Ramos (cell line): ENCODE results near the gene PANK1.
"Not testable (repeated sequence)": the region's sequence is repeated elsewhere in the genome, so short reads cannot be mapped to it uniquely, and the experiment has no call there.

Source experiments
- in situ Hi-C: fragments of 300-500 bp; cut with MboI; formaldehyde crosslinking; loops from one replicate; pipeline ENCODE4 v1.14.3; 2022; ENCODE audit warnings: low sequenced_read_pairs; ENCODE audit not compliant: unreplicated experiment

PANK1 gene

DNA sequence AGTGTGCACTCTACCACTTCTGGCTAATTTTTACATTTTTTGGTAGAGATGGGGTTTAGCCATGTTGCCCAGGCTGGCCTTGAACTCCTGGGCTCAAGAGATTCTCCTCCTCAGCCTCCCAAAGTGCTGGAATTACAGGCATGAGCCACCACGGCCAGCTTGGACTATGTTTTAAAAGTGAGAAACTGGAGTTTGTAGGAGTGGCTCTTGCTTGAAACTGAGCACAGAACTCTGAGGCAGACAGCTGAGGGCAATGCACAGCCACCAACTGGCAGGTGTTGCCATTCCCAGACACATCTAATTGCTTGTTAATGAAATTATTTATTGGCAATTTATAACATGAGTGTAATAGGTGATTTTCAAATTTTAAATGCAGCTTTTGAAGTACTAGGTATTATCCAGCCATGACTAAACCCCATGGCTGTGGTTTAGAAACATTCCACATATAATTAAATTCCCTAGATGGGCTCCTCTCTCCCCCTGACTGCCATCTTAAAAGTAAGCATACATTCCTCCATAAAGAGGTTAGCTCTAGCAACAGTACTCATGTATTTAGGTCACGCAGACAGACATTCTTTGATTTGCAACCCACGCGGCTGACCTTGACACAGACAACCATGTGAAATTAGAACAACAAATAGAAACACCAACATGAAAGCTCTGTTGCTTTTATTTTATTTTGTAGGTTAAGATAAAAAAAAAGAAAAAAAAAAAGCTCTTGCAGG, 19.8 kb downstream of the PANK1 start:
- in situ Hi-C loops, result loop anchor here (25.0 kb wide), 1 partner anchor 738 kb away; the partner anchor contains the start of gene STAMBPL1

GRCh38 chr10:89624020-89624419, 21.0 kb downstream of the PANK1 start:
- in situ Hi-C loops, result no loop called here

DNA sequence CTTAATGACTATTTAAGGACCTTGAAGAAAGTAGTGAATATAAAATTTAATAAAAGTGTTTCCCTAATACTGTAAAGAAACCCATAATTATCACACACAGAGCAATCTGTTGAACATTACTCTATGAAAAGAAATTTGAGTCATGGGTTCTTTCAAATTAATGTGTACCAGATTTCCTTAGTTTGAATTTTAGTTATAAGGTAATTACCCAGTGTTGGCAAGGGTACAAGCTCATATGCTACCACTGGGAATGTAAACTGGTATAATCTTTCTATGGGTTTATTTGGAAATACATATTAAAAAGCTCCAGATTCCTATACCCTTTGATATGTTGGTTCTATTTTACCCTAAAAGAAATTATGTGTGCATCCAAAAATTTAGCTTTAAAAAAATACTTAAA, 22.9 kb downstream of the PANK1 start:
- in situ Hi-C loops, result no loop called here

- in situ Hi-C loops, result no loop called here
Observed at GRCh38 chr10:89621438-89621837, 23.6 kb downstream of the PANK1 start.

DNA sequence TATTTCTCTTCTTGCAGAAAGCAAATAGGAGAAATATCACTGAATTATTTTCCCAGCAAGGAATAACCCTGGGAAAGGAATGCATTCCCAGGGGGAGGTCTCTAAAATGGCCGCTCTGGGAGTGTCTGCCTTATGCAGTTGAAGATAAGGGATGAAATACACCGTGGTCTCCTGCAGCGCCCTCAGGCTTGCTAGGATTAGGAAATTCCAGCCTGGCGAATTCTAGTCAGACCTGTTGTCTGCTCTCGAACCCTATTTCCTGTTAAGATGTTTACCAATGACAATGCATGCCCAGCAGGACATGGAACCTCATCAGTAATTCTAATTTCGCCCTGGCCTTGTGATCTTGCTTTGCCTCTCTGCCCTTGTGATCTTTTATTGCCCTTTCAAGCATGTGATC, 24.7 kb downstream of the PANK1 start:
- in situ Hi-C loops, result not testable (repeated sequence)

DNA sequence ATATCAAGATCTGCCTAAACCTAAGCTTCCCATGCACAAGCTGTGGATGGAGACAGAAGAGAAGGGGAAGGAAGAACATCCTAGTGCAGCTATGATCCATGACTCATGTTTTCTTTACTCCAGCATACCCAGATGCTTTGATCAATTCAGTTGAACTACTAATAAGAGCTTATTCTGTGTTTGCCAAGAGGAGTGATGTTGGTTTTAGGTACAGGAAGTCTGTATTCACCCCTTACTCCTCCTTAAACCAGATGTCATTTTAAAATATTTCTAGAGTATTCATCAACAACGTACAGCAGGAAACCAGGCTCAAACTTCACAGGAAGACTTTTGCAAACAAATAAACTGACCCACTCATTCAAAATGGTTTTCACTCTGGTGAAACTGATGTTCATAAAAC, 29.2 kb downstream of the PANK1 start:
- in situ Hi-C loops, result no loop called here

DNA sequence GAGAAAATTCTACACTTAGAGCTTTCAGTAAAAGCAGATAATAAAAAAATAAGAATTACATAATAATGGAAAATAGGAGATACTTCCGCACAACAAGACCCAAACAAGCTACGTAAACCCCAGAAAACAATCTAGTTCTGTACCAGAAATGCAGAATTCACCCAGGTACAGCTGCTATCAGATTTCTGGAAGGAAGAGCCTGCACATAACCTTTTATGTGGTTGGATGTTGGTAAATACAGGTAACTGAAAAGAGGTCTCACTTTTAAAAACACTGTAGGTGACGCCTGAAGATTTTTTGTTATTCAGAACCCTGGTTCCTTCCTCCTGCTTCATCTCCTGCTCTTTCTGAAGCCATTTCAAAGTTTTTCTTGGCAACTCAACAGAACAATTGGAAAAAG, 29.9 kb downstream of the PANK1 start:
- in situ Hi-C loops, result no loop called here

DNA sequence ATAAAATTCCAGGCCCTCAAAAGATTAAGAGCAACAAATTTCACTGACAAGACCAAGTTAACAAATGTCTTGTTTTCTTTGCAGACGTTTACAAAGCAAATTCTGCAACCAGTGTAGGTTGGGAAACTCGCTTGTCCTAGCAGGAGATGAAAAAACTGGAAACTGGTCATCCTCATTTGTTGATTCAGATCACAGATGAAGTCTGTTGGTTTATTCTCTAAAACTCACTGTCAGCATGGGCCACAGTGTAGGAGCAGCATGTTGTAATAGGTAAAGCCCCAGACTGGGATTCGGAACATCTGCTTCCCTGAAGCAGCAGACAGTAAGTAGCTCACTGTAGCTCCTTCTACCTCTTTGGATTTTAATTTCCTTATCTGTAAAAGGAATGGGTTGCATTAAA, 31.5 kb downstream of the PANK1 start:
- in situ Hi-C loops, result no loop called here

DNA sequence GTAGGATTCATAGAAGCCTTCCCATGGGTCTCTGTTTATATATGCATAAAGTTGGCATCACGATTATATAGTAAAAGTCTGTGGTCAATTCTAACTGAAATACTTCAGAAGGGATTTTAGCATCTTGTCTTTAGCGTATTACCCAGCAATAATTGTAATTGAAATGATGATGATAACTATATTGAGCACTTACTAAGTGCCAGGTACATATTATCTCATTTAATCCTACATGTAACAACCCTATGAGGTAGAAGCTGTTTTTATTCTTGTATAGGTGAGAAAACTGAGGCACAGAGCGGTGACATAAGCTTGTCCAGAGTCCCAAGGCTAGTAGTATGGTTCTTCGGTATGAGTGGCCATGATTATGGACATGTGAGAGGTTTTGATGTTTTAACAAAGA, 33.8 kb downstream of the PANK1 start:
- in situ Hi-C loops, result no loop called here

DNA sequence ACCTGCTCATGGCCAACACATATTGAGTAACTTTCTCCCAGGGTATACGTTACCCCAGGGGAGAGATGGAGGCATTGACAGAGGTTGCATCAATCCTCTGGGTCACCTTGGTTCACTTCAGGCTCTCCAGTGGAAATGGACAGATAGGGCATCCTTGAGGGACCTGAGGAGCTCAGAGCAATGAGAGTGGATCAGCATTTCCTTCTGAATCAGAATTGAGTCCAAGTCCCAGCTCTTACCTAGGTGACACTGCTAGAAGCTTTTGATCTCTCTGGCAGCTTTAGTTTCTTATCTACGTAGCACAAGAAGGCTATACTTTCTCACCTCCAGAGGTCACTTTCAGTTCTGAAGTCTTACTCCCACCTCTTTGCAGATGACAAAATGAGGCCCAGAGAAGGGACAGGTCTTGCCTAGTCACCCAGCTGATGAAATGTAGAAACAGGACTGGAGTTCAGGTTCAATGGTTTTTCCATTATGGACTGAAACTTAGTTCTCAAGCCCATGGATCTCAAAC, 35.2 kb downstream of the PANK1 start:
- in situ Hi-C loops, result no loop called here

DNA sequence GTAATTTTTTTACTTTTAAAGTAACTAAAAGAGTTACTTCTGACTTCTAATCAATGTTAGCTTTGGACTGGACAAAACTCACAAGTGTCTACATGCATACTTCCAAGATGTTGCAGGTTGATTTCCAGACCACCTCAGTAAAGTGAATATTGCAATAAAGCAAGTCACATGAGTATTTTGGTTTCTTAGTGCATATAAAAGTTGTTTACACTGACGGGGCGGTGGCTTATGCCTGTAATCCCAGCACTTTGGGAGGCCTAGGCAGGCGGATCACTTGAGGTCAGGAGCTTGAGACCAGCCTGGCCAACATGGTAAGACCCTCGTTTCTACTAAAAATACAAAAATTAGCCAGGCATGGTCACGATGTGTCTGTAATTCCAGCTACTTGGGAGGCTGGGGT, 40.8 kb downstream of the PANK1 start:
- in situ Hi-C loops, result no loop called here

GRCh38 chr10:89602919-89603318, 42.1 kb downstream of the PANK1 start:
- in situ Hi-C loops, result no loop called here

DNA sequence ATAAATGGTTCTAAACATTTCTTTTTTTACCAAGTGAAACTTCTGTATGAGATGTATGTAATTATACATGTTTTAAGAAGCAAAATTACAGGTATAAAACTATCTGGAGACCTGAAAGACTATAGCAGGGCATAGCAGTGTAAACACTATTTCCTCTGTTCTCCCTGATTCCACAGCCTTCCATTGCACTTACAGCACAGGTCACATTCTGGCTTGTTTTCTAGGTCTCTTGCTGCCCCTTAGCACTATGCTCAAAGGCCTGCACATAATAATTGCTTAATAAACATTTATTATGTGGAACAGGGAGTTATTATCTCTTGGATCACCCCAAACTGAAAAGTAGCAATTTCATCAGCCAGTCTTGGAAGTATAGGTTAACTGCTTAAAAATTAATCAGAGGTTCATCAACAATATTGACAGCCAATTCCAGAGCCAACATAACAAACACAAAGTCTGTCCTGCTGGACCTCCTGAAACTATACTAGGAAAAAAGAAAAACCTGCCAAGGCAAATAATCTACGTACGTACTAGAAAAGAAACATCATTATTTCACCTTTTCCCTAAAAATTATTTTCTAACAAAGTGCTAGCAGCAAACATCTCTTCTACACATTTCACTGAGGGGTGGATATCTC, 43.2 kb downstream of the PANK1 start:
- in situ Hi-C loops, result no loop called here

DNA sequence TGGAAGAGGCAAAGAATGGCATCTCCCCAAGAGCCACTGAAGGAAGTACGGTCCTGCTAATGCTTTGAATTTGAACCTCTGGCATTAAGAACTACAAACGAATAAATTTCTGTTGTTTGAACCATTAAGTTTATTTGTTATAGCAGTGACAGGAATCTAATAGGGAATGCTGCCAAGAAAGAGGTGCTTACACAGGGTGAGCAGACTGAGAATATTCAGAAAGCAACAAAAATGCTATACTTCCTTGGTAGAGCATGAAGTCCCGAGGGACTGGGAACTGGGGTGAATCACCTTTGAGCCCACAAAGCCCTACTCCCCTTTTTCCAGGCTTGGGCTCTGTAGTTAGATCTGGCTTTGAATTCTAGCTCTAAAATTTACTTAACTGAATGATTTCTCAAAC, 45.0 kb downstream of the PANK1 start:
- in situ Hi-C loops, result no loop called here

- in situ Hi-C loops, result no loop called here
Observed at GRCh38 chr10:89593043-89593442, 52.0 kb downstream of the PANK1 start.

DNA sequence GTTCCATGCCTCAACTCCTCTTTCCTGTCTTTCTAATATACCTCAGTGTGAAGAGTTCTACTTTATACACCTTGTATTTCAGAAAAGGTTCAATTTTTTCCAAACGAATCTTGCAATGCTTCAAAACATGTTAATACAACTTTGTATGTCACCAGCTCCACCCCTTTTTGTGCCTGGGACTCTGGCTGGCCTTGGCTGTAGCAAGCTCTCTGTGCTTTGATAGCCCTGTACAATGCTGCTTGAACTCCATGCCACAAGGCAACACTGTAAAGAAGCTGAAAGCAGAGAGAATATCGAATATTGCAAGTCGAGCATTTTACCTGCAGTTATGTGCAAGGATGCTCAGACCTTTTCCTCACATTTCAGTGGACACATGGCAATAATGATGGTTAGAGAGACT, 52.5 kb downstream of the PANK1 start:
- in situ Hi-C loops, result no loop called here

DNA sequence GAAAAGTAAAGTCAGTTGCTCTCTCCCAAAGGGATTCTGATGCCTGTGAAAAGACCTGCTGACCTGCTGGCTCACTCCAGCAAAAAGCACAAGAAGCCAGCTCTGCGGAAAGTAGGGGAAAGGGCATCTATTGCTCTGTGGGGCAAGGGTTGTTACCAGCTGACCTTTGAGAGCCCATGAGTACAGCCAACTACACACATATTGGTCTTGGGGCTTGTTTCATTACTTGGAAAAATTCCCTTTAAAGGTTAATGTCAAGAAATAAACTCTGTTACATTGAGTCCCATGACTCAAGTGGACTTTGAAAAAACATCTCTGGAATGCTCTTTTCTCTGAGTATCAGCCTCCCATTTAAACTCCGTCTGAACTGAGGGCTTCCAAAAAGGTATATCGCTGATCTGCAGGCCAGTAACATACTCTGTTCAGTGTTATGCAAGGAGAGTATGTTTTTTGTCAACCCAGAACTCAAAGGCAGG, 53.2 kb downstream of the PANK1 start:
- in situ Hi-C loops, result no loop called here

DNA sequence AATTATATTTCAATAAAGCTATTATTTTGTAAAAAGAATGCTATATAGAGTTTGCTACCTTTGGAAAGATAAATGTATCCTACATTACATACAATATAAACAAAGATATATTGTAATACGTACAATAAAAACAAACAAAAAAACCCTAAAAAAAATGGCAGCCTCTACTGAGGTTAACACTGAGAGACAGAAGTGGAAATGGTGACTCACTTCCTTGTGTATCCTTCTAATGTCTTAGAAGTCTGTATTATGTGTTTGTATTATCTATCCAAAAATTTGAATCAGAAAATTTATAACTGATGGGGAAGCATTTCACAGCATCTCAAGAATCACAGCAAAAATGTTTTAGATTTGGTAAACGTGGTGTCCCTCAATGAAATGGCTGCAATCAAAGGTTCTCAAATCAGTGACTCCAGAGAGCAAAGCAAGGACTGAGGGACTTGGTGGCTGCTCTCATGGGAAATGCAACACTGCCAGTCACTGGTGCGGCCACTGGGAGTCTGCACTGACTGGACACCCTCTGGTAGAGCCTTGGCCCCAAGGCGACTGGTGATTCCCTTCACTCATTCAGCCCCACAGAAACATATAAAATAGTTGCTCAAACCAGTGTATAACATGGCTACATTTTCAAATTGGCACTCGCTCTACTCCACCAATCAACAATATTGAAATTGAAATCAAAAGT, 53.8 kb downstream of the PANK1 start:
- in situ Hi-C loops, result no loop called here

DNA sequence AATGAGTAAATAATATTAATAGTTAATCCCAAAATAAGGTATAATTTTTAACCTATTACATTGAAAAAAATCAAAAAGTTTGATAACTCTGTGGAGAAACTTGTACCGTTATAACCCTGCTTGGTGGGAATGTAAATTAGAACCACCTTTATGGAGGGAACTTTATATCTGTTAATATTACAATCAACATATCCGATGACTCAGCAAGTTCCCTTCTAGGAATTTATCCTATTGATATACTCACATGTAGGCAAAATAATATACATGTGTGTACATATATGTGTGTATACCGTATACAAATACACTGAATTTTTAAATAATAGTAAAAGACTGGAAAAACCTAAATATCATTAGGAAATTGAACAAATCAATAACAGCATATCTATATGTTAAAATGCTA, 54.7 kb downstream of the PANK1 start:
- in situ Hi-C loops, result no loop called here

GRCh38 chr10:89589101-89589720, 55.8 kb downstream of the PANK1 start:
- in situ Hi-C loops, result no loop called here

DNA sequence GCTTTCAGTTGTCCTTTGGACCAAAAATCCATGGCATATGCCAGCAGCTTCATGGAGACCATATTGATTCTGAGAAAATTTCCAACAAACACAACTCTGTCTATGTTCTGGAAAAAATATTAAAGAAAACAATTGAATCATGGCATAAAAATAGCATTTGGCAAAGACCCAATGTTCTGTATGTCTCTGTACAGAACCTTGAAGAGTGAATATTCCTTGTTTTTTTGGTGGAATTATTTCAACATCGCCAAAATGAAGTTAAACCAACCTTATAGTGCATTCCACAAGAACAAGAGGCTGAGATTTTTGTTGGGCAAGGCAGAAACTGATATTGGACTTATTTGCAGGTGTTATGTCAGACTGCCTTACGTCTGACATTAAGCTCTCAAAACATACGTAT, 56.4 kb downstream of the PANK1 start:
- in situ Hi-C loops, result no loop called here
